NCI-H2107 treated with DMSO at 0.1 percent for 48 hours (cell line): ENCODE data around the gene TCF7L2.

ENCODE experiments used
- DNase-seq: peaks from one replicate; lab custom pipeline; 2025; ENCODE audit not compliant: unreplicated experiment; lab: John Stamatoyannopoulos, UW

TCF7L2 gene

GRCh38 chr10:112963835-112964234 lies 13.8 kb downstream of the TCF7L2 start:
- DNase-seq, result no peak

- DNase-seq, result no peak
Observed at GRCh38 chr10:112964482-112964881, 14.4 kb downstream of the TCF7L2 start.

GRCh38 chr10:112966194-112966855 lies 16.3 kb downstream of the TCF7L2 start:
- no peak for DNase-seq

GRCh38 chr10:112967200-112967599 lies 17.2 kb downstream of the TCF7L2 start:
- no peak for DNase-seq

- DNase-seq, result no peak
Observed at GRCh38 chr10:112969131-112969530, 19.1 kb downstream of the TCF7L2 start.

GRCh38 chr10:112969542-112969941 lies 19.5 kb downstream of the TCF7L2 start:
- DNase-seq, result no peak

- DNase-seq, result no peak
Observed at GRCh38 chr10:112970021-112970420, 20.0 kb downstream of the TCF7L2 start.

- no peak for DNase-seq
Observed at GRCh38 chr10:112972606-112973005, 22.6 kb downstream of the TCF7L2 start.

GRCh38 chr10:112973046-112973445 lies 23.0 kb downstream of the TCF7L2 start:
- DNase-seq, result no peak

GRCh38 chr10:112973805-112974204 lies 23.8 kb downstream of the TCF7L2 start:
- no peak for DNase-seq

- DNase-seq, result no peak
Observed at GRCh38 chr10:112977426-112977898, 27.4 kb downstream of the TCF7L2 start.

GRCh38 chr10:112979927-112980326 lies 29.9 kb downstream of the TCF7L2 start:
- DNase-seq, result no peak

- no peak for DNase-seq
Observed at GRCh38 chr10:112980937-112981336, 30.9 kb downstream of the TCF7L2 start.

- no peak for DNase-seq
Observed at GRCh38 chr10:112981553-112981952, 31.5 kb downstream of the TCF7L2 start.

- DNase-seq, result no peak
Observed at GRCh38 chr10:112983444-112984056, 33.5 kb downstream of the TCF7L2 start.

GRCh38 chr10:112984756-112985155 lies 34.7 kb downstream of the TCF7L2 start:
- DNase-seq, result no peak

GRCh38 chr10:112985690-112986543 lies 35.9 kb downstream of the TCF7L2 start:
- DNase-seq, result no peak

- no peak for DNase-seq
Observed at GRCh38 chr10:112986544-112987190, 36.6 kb downstream of the TCF7L2 start.

GRCh38 chr10:112988839-112989406 lies 38.9 kb downstream of the TCF7L2 start:
- no peak for DNase-seq

- no peak for DNase-seq
Observed at GRCh38 chr10:112989826-112990225, 39.8 kb downstream of the TCF7L2 start.

- DNase-seq, result no peak
Observed at GRCh38 chr10:112990271-112990670, 40.2 kb downstream of the TCF7L2 start.
